Endothelial cell of umbilical vein (primary cell): ENCODE results near the gene ABI3BP. TPM values are rescaled to one million over a fixed set of nuclear protein-coding genes. Genes with fewer than 3 reads are reported as not detected.

Experiments used
- BruUV-seq: library from RNA; stranded (reverse); fragments of 400-500 nt; replicated peaks from 2 replicates; lab custom pipeline; 2021; lab: Mats Ljungman, UMichigan
- CTCF ChIA-PET: fragments of 300-600, 350-600 bp; sonication (Branson Sonifier 250); formaldehyde crosslinking; loops from one replicate; lab custom pipeline; 2021; ENCODE audit warnings: antibody characterized with exemption, inconsistent platforms; lab: Charles Lee
- POLR2A ChIA-PET: fragments of 300-600, 350-600 bp; sonication (Branson Sonifier 250); formaldehyde crosslinking; loops from one replicate; lab custom pipeline; 2021; ENCODE audit warnings: antibody characterized with exemption, inconsistent platforms; lab: Charles Lee
- DNase-seq: peaks from one replicate; pipeline ENCODE4 v3.0.0-alpha.2; 2011; ENCODE audit warnings: low read depth, low spot score
- FAIRE-seq: peaks from 2 replicates; lab custom pipeline; 2011; peaks lifted over from hg19 to GRCh38; lab: Jason Lieb, UNC
- H2AFZ ChIP-seq: 2 replicates; pipeline ENCODE4 v1.6.0; 2012; ENCODE audit warnings: low read depth, low read length, control low read depth, inconsistent platforms
- H3K27ac ChIP-seq: 2 replicates; pipeline ENCODE4 v1.5.1; 2011; ENCODE audit warnings: low read depth, mild to moderate bottlenecking, control low read depth, low read length, moderate library complexity; ENCODE audit not compliant: insufficient read depth
- H3K27me3 ChIP-seq, 2 experiments: 2 replicates each; pipeline versions ENCODE4 v1.6.0 to v1.6.1; 2011; ENCODE audit warnings: low read length in 2 of 2, mixed read lengths in 1 of 2; ENCODE audit not compliant: control insufficient read depth in 2 of 2, insufficient read depth in 2 of 2
- H3K36me3 ChIP-seq, 2 experiments: 2 replicates in 1 of 2; 3 replicates in 1 of 2; pipeline ENCODE4 v1.5.1; 2011; ENCODE audit warnings: low read length in 2 of 2, mild to moderate bottlenecking in 1 of 2, moderate library complexity in 1 of 2; ENCODE audit not compliant: control insufficient read depth in 2 of 2, insufficient read depth in 2 of 2; ENCODE audit errors: extremely low read depth in 1 of 2
- H3K4me1 ChIP-seq: 3 replicates; pipeline ENCODE4 v1.5.1; 2011; ENCODE audit warnings: mild to moderate bottlenecking, low read length; ENCODE audit not compliant: control insufficient read depth, insufficient read depth; ENCODE audit errors: extremely low read depth
- H3K4me2 ChIP-seq: 2 replicates; pipeline ENCODE4 v1.6.1; 2011; ENCODE audit warnings: low read length, control low read depth, mixed read lengths; ENCODE audit not compliant: insufficient read depth
- H3K4me3 ChIP-seq, 3 experiments: fragments of 200-600 bp in 1 of 3; sonication (generic), shearing (Covaris generic) in 1 of 3; replicated peaks in 1 of 3; 2 replicates each; pipeline ENCODE4 v1.5.1; 2011 to 2016; ENCODE audit warnings: control low read depth in 3 of 3, low read length in 3 of 3, mild to moderate bottlenecking in 2 of 3, inconsistent platforms in 1 of 3, low read depth in 1 of 3, moderate library complexity in 1 of 3; ENCODE audit not compliant: insufficient read depth in 1 of 3
- H3K79me2 ChIP-seq: 2 replicates; pipeline ENCODE4 v1.6.0; 2012; ENCODE audit warnings: low read length, inconsistent platforms; ENCODE audit not compliant: control insufficient read depth, insufficient read depth
- H3K9ac ChIP-seq: replicated peaks from 2 replicates; pipeline ENCODE3; 2011; ENCODE audit warnings: low read length, control low read depth; ENCODE audit not compliant: insufficient read depth; ENCODE audit errors: extremely low read depth
- H3K9me1 ChIP-seq: replicated peaks from 3 replicates; pipeline ENCODE4 v1.6.0; 2011; ENCODE audit warnings: mild to moderate bottlenecking, low read length; ENCODE audit not compliant: control insufficient read depth, insufficient read depth; ENCODE audit errors: extremely low read depth
- H3K9me3 ChIP-seq: replicated peaks from 2 replicates; pipeline ENCODE4 v1.5.1; 2012; ENCODE audit warnings: low read length, inconsistent platforms; ENCODE audit not compliant: control insufficient read depth, insufficient read depth
- H4K20me1 ChIP-seq: replicated peaks from 2 replicates; pipeline ENCODE3; 2011; ENCODE audit warnings: mild to moderate bottlenecking, low read length; ENCODE audit not compliant: control insufficient read depth, insufficient read depth; ENCODE audit errors: extremely low read depth
- CTCF ChIP-seq, 2 donors: IDR thresholded peaks; 1 replicate in 1 of 2; 2 replicates in 1 of 2; pipeline ENCODE4 v1.5.1; 2011; ENCODE audit warnings: low read length in 2 of 2, mild to moderate bottlenecking in 2 of 2, moderate library complexity in 2 of 2, control low read depth in 1 of 2, inconsistent platforms in 1 of 2, low read depth in 1 of 2; ENCODE audit not compliant: insufficient read depth in 1 of 2; ENCODE audit errors: extremely low read depth in 1 of 2
- EZH2 ChIP-seq: IDR thresholded peaks from 2 replicates; pipeline ENCODE4 v1.6.1; 2012; ENCODE audit warnings: borderline replicate concordance, low read depth, mild to moderate bottlenecking, moderate library complexity, low read length, inconsistent platforms; ENCODE audit not compliant: severe bottlenecking
- FOS ChIP-seq: IDR thresholded peaks from 2 replicates; pipeline ENCODE4 v1.6.1; 2011; ENCODE audit warnings: mild to moderate bottlenecking, low read length, moderate library complexity, borderline replicate concordance; ENCODE audit not compliant: insufficient read depth
- GATA2 ChIP-seq: IDR thresholded peaks from 2 replicates; pipeline ENCODE4 v1.7.0; 2011; ENCODE audit warnings: low read depth, mild to moderate bottlenecking, moderate library complexity, mixed read lengths, low read length; ENCODE audit not compliant: insufficient read length, insufficient read depth
- JUN ChIP-seq: IDR thresholded peaks from 2 replicates; pipeline ENCODE4 v1.6.1; 2011; ENCODE audit warnings: borderline replicate concordance, low read depth; ENCODE audit not compliant: insufficient read length, insufficient read depth
- MAX ChIP-seq: IDR thresholded peaks from 2 replicates; pipeline ENCODE4 v1.6.1; 2011; ENCODE audit not compliant: insufficient read depth, insufficient read length
- MYC ChIP-seq: IDR thresholded peaks from one replicate; pipeline ENCODE4 v1.6.1; 2011; ENCODE audit warnings: mild to moderate bottlenecking, low read depth, low read length
- POLR2A ChIP-seq: IDR thresholded peaks from 2 replicates; pipeline ENCODE4 v1.6.1; 2012; ENCODE audit warnings: low read depth, mild to moderate bottlenecking, control low read depth, low read length
- POLR2AphosphoS5 ChIP-seq: IDR thresholded peaks from 2 replicates; pipeline ENCODE4 v1.6.1; 2012; ENCODE audit warnings: low read depth, mild to moderate bottlenecking, control low read depth, low read length, moderate library complexity; ENCODE audit not compliant: insufficient read depth
- dilution Hi-C: fragments of 300-500 bp; cut with MboI; formaldehyde crosslinking; loops from one replicate; pipeline ENCODE4 v1.15.0; 2019; ENCODE audit warnings: low sequenced_read_pairs; ENCODE audit not compliant: extremely low pct_ligation_motif_present
- intact Hi-C: fragments of 100-400 bp; cut with micrococcal nuclease; formaldehyde crosslinking; loops from one replicate; pipeline ENCODE4 v1.10.0; 2022
- polyA plus RNA-seq, 4 experiments: library from polyadenylated mRNA; depleted of rRNA in 3 of 4; stranded (reverse) in 3 of 4; unstranded in 1 of 4; fragments of >200 nt; gene quantifications; 2 replicates each; pipeline versions ENCODE4 v1.2.1 to v1.2.3, GENCODE V29; 2011 to 2012; ENCODE audit warnings: missing spikeins in 1 of 4
- total RNA-seq: library from RNA; stranded (reverse); gene quantifications from 2 replicates; pipeline ENCODE4 v1.2.3, GENCODE V29; 2021

Gene ABI3BP
- total and polyA plus RNA-seq, 2 donors (not counting 3 experiments of a cell fraction or from before 2014, with no cell fraction given): 78.1 to 106 TPM

- no peaks in the 10 kb centered on the region for H4K20me1 ChIP-seq
- no peak overlapping the region for H2AFZ ChIP-seq
- FAIRE-seq: no peak
- TF ChIP-seq MYC (no peak), FOS (no peak), POLR2A (no peak), MAX (no peak), POLR2AphosphoS5 (no peak), CTCF (IDR thresholded peaks at IDR 0.05; ENCODE audit: extremely low read depth in 1 of 2, insufficient read depth in 1 of 2, low read depth in 1 of 2, low read length in 2 of 2) (no peak), EZH2 (no peak), JUN (no peak), GATA2 (no peak)
- H3K27ac ChIP-seq: no peak overlapping the region
- intact Hi-C loops (no loop called here), dilution Hi-C loops (no loop called here)
- POLR2A ChIA-PET: no interaction called here
- H3K4me1 ChIP-seq: no peaks in the 10 kb centered on the region
- no peaks in the 10 kb centered on the region for H3K79me2 ChIP-seq
- H3K4me2 ChIP-seq: no peak overlapping the region
- DNase-seq: no peak
- H3K4me3 ChIP-seq: no peak overlapping the region
- no peak overlapping the region for H3K9ac ChIP-seq
- CTCF ChIA-PET: no interaction called here
- no peaks in the 10 kb centered on the region for H3K9me3 ChIP-seq
- no TSS peak for BruUV-seq
- no peaks in the 10 kb centered on the region for H3K27me3 ChIP-seq
- H3K9me1 ChIP-seq: no peaks in the 10 kb centered on the region
- no peaks in the 10 kb centered on the region for H3K36me3 ChIP-seq
Measured at GRCh38 chr3:100815583-100815982, 177.6 kb downstream of the ABI3BP start.
